ENCODE measurements around the gene VAC14.

DNA sequence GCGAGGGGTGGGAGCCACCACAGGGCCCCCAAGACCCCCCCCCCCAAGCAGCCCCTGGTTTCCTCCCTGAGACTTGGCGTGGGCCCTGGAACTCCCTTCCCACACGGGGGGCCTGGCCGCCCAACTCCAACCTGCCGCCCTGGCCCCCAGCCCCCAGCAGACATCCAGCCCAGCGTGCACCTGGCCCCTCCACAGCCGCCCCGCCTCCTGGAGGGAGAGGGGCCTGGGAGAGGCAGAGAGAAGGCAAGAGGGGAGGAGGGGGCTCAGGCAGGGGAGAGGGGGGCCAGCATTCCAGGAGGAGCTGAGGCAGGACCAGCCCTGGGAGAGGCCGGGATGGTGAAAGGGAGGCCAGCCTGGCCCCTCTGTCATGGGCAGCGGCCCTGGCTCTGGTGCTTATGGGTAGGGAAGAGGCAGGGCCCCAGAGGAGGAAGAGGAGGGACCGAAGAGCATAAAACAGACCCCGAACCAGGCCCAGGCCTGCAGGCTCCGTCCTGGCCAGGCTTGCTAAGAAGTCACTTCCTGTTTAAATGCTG is 137.9 kb downstream of the VAC14 start:
- TF ChIP-seq, protein P1, sequence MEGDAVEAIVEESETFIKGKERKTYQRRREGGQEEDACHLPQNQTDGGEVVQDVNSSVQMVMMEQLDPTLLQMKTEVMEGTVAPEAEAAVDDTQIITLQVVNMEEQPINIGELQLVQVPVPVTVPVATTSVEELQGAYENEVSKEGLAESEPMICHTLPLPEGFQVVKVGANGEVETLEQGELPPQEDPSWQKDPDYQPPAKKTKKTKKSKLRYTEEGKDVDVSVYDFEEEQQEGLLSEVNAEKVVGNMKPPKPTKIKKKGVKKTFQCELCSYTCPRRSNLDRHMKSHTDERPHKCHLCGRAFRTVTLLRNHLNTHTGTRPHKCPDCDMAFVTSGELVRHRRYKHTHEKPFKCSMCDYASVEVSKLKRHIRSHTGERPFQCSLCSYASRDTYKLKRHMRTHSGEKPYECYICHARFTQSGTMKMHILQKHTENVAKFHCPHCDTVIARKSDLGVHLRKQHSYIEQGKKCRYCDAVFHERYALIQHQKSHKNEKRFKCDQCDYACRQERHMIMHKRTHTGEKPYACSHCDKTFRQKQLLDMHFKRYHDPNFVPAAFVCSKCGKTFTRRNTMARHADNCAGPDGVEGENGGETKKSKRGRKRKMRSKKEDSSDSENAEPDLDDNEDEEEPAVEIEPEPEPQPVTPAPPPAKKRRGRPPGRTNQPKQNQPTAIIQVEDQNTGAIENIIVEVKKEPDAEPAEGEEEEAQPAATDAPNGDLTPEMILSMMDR (IDR thresholded peaks at IDR 0.05) = no peak
- no peak for TF ChIP-seq POLR2A (IDR thresholded peaks at IDR 0.05)
